ENCODE results near the gene LMBR1. TPM values are rescaled to one million over a fixed set of nuclear protein-coding genes. Genes with fewer than 3 reads are reported as not detected.

The LMBR1 gene
- total and polyA plus RNA-seq, 2 donors (not counting 3 experiments of a cell fraction or from before 2014, with no cell fraction given): 14.0 to 72.9 TPM

- TF ChIP-seq FOS (IDR thresholded peaks at IDR 0.05; ENCODE audit: borderline replicate concordance, insufficient read depth, low read length) (no peak), MAX (IDR thresholded peaks at IDR 0.05; ENCODE audit: insufficient read depth, insufficient read length) (no peak), CTCF (IDR thresholded peaks at IDR 0.05; ENCODE audit: extremely low read depth in 1 of 2, insufficient read depth in 1 of 2, low read depth in 1 of 2, low read length in 2 of 2) (no peak), POLR2AphosphoS5 (IDR thresholded peaks at IDR 0.05; ENCODE audit: insufficient read depth, low read depth, low read length) (no peak), EZH2 (IDR thresholded peaks at IDR 0.05; ENCODE audit: borderline replicate concordance, low read depth, low read length, severe bottlenecking) (no peak), JUN (IDR thresholded peaks at IDR 0.05; ENCODE audit: borderline replicate concordance, insufficient read depth, insufficient read length, low read depth) (no peak), GATA2 (IDR thresholded peaks at IDR 0.05; ENCODE audit: insufficient read depth, insufficient read length, low read depth, low read length) (no peak), MYC (IDR thresholded peaks at IDR 0.05; ENCODE audit: low read depth, low read length) (no peak), POLR2A (IDR thresholded peaks at IDR 0.05; ENCODE audit: low read depth, low read length) (no peak)
- Histone ChIP-seq H3K36me3 (ENCODE audit: control insufficient read depth in 2 of 2, extremely low read depth in 1 of 2, insufficient read depth in 2 of 2, low read length in 2 of 2) (peaks cover 0 to 4% of the 10 kb centered on the region in 2 experiments), H3K9ac (replicated peaks; ENCODE audit: extremely low read depth, insufficient read depth, low read length) (no peak overlapping the region), H4K20me1 (replicated peaks; ENCODE audit: control insufficient read depth, extremely low read depth, insufficient read depth, low read length) (no peaks in the 10 kb centered on the region), H3K4me3 (replicated peaks in 1 of 3; ENCODE audit: insufficient read depth in 1 of 3, low read depth in 1 of 3, low read length in 3 of 3) (no peak overlapping the region), H2AFZ (ENCODE audit: low read depth, low read length) (no peak overlapping the region), H3K9me1 (replicated peaks; ENCODE audit: control insufficient read depth, extremely low read depth, insufficient read depth, low read length) (no peaks in the 10 kb centered on the region), H3K79me2 (ENCODE audit: control insufficient read depth, insufficient read depth, low read length) (no peaks in the 10 kb centered on the region), H3K4me2 (ENCODE audit: insufficient read depth, low read length) (no peak overlapping the region), H3K4me1 (ENCODE audit: control insufficient read depth, extremely low read depth, insufficient read depth, low read length) (no peaks in the 10 kb centered on the region), H3K27ac (ENCODE audit: insufficient read depth, low read depth, low read length) (no peak overlapping the region), H3K9me3 (replicated peaks; ENCODE audit: control insufficient read depth, insufficient read depth, low read length) (no peaks in the 10 kb centered on the region), H3K27me3 (ENCODE audit: control insufficient read depth in 2 of 2, insufficient read depth in 2 of 2, low read length in 2 of 2) (no peaks in the 10 kb centered on the region)
- intact Hi-C loops (cut with micrococcal nuclease) (no loop called here), dilution Hi-C loops (cut with MboI; ENCODE audit: extremely low pct_ligation_motif_present, low sequenced_read_pairs) (no loop called here)
- no TSS peak for BruUV-seq (replicated peaks)
- CTCF ChIA-PET: interaction anchor here (1.3 kb wide), 1 partner anchor 11 kb away, joined by 4 read pairs; no protein-coding TSS in a partner anchor
- DNase-seq (ENCODE audit: low read depth, low spot score): no peak
- FAIRE-seq: no peak
- POLR2A ChIA-PET: no interaction called here
Measured at GRCh38 chr7:156676263-156676662, 216.7 kb downstream of the LMBR1 start.

Measured in endothelial cell of umbilical vein (primary cell).